Mesothelial cell of epicardium (in vitro differentiated cells): Measurements from ENCODE around the gene LSM7. TPM values are rescaled to one million over a fixed set of nuclear protein-coding genes. Genes with fewer than 3 reads are reported as not detected.

Experiments
- DNase-seq, 2 experiments: peaks; one replicate each; pipeline ENCODE4 v3.0.0; 2021; ENCODE audit warnings: low spot score in 2 of 2; ENCODE audit not compliant: unreplicated experiment in 2 of 2
- H3K27ac Mint-ChIP-seq: 2 replicates; pipeline ENCODE4 v1.8.0; 2021; ENCODE audit warnings: mixed read lengths
- H3K27me3 Mint-ChIP-seq: 2 replicates; pipeline ENCODE4 v1.8.0; 2021; ENCODE audit warnings: low read depth, mixed read lengths
- H3K36me3 Mint-ChIP-seq: 2 replicates; pipeline ENCODE4 v1.8.0; 2021; ENCODE audit warnings: mixed read lengths
- H3K4me1 Mint-ChIP-seq: 2 replicates; pipeline ENCODE4 v1.8.0; 2021; ENCODE audit warnings: mixed read lengths
- H3K4me3 Mint-ChIP-seq: 2 replicates; pipeline ENCODE4 v1.8.0; 2021; ENCODE audit warnings: mild to moderate bottlenecking, moderate library complexity, mixed read lengths
- H3K9me3 Mint-ChIP-seq: 2 replicates; pipeline ENCODE4 v1.8.0; 2021; ENCODE audit warnings: mixed read lengths
- CTCF ChIP-seq: fragments of 200-600 bp; sonication (generic); IDR thresholded peaks from one replicate; pipeline ENCODE4 v1.5.0; 2021; ENCODE audit warnings: antibody characterized with exemption; ENCODE audit not compliant: unreplicated experiment
- total RNA-seq: library from RNA; stranded (reverse); gene quantifications from 3 replicates; pipeline ENCODE4 v1.2.1, GENCODE V29; 2021

Gene LSM7
- total RNA-seq, 1 donor from 2014 or later: 141 TPM

GRCh38 chr19:2324220-2324948 lies 4.0 kb downstream of the LSM7 start:
- H3K36me3 Mint-ChIP-seq: peaks cover 14% of the 10 kb centered on the region
- no peak for TF ChIP-seq CTCF
- peaks cover 23% of the 10 kb centered on the region for H3K4me1 Mint-ChIP-seq
- DNase-seq: no peak
- H3K27ac Mint-ChIP-seq: no peak overlapping the region
- H3K27me3 Mint-ChIP-seq: no peaks in the 10 kb centered on the region
- no peaks in the 10 kb centered on the region for H3K9me3 Mint-ChIP-seq
- no peak overlapping the region for H3K4me3 Mint-ChIP-seq

GRCh38 chr19:2323707-2324106 lies 4.7 kb downstream of the LSM7 start:
- DNase-seq: no peak
- TF ChIP-seq CTCF: no peak
- H3K27ac Mint-ChIP-seq: no peak overlapping the region
- H3K36me3 Mint-ChIP-seq: peaks cover 14% of the 10 kb centered on the region
- no peak overlapping the region for H3K4me3 Mint-ChIP-seq
- H3K4me1 Mint-ChIP-seq: peaks cover 19% of the 10 kb centered on the region
- H3K9me3 Mint-ChIP-seq: no peaks in the 10 kb centered on the region
- H3K27me3 Mint-ChIP-seq: no peaks in the 10 kb centered on the region

DNA sequence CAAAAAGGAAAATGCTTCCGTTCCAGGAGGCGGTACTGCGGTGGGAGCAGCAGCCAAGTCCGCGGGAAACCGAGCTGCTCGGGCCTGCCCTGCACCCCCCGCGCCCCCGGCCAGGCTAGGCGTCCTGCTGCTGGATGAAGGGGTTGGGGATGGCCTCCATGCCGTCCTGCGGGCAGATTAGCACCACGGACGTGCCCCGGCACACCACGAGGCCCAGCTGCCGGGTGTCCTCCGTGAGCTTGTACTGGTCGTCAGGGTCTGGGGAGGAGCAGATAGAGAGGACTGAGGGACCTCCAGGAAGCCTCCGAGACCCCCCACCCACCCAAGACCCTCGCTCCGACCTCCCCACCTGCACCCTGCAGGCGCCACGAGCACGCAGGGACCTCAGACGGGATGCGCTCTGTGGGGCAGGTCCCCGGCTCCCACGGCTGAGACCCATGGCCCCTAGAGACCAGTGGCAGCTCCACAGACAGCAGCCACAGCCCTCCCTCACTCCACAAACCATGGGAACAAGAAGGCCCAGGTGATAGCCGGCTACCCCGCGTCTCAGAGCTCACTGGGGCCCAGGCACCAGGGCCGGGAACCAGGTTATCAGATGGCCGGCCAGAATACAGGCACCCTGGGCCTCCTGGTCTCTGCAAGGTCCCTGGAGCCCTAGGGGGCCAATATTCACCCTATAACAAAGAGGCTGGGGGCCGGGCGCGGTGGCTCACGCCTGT lies 6.7 kb downstream of the LSM7 start:
- no peak for DNase-seq
- no peaks in the 10 kb centered on the region for H3K27me3 Mint-ChIP-seq
- TF ChIP-seq CTCF: no peak
- peaks cover 6% of the 10 kb centered on the region for H3K4me1 Mint-ChIP-seq
- peaks cover 14% of the 10 kb centered on the region for H3K36me3 Mint-ChIP-seq
- no peaks in the 10 kb centered on the region for H3K9me3 Mint-ChIP-seq
- H3K4me3 Mint-ChIP-seq: no peak overlapping the region
- H3K27ac Mint-ChIP-seq: no peak overlapping the region

DNA sequence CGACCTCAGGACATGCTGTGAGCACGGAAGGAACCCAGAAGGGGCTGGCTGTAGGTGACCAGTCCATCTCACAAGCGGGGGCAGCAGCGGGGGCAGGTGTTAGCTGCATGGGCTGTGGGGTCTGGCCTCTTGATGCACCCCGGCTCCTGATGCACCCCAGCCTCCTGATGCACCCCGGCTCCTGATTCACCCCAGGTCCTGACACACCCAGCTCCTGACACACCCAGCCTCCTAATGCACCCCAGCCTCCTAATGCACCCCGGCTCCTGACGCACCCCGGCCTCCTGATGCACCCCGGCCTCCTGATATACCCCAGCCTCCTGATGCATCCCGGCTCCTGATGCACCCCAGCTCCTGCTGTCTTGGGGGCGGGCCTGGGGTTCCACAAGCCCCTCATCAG lies 7.4 kb downstream of the LSM7 start:
- peaks cover 1% of the 10 kb centered on the region for H3K4me1 Mint-ChIP-seq
- no peak overlapping the region for H3K4me3 Mint-ChIP-seq
- no peaks in the 10 kb centered on the region for H3K27me3 Mint-ChIP-seq
- no peaks in the 10 kb centered on the region for H3K9me3 Mint-ChIP-seq
- DNase-seq: no peak
- peaks cover 12% of the 10 kb centered on the region for H3K36me3 Mint-ChIP-seq
- H3K27ac Mint-ChIP-seq: no peak overlapping the region
- no peak for TF ChIP-seq CTCF

- Mint-ChIP-seq H3K9me3 (peaks cover 6% of the 10 kb centered on the region), H3K27me3 (peaks cover 1% of the 10 kb centered on the region), H3K4me1 (no peaks in the 10 kb centered on the region), H3K36me3 (peaks cover 8% of the 10 kb centered on the region), H3K4me3 (no peak overlapping the region), H3K27ac (no peak overlapping the region)
- DNase-seq: no peak
- no peak for TF ChIP-seq CTCF
Measured at GRCh38 chr19:2320049-2320448, 8.3 kb downstream of the LSM7 start.
